Testis (tissue), 2 donors: ENCODE measurements around the gene NIF3L1.

Experiments used
- POLR2A ChIP-seq: fragments of 450-650 bp; IDR thresholded peaks from one replicate; pipeline ENCODE4 v1.6.1; 2017; ENCODE audit warnings: antibody characterized with exemption, mild to moderate bottlenecking, moderate library complexity
- TF ChIP-seq, protein P1 (sequence below), 3 experiments: fragments of 450-650 bp in 2 of 3; fragments of 200-600 bp in 1 of 3; sonication (generic) in 1 of 3; IDR thresholded peaks; one replicate each; pipeline ENCODE4 v1.5.1; 2016 to 2019; ENCODE audit warnings: antibody characterized with exemption in 3 of 3, mild to moderate bottlenecking in 2 of 3, moderate library complexity in 1 of 3

DNA sequence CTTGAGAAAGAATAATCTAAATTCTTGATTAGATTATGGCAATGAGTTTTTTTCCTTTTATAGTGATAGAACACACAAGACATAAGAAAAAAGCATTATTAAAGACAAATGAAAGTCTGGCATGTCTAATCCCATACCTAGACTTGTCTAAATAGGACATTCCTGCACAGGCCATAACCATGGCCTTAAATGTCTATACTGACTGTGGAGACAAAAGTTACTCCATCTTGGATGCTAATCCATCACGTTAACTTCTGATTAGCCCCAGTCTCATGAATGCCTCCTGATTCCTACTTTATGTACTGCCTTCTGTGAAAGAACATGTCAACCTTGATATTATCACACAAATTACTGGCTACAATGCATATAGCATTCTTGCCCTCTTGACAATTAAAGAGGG, 50.7 kb downstream of the NIF3L1 start:
- TF ChIP-seq, protein P1, sequence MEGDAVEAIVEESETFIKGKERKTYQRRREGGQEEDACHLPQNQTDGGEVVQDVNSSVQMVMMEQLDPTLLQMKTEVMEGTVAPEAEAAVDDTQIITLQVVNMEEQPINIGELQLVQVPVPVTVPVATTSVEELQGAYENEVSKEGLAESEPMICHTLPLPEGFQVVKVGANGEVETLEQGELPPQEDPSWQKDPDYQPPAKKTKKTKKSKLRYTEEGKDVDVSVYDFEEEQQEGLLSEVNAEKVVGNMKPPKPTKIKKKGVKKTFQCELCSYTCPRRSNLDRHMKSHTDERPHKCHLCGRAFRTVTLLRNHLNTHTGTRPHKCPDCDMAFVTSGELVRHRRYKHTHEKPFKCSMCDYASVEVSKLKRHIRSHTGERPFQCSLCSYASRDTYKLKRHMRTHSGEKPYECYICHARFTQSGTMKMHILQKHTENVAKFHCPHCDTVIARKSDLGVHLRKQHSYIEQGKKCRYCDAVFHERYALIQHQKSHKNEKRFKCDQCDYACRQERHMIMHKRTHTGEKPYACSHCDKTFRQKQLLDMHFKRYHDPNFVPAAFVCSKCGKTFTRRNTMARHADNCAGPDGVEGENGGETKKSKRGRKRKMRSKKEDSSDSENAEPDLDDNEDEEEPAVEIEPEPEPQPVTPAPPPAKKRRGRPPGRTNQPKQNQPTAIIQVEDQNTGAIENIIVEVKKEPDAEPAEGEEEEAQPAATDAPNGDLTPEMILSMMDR (IDR thresholded peaks at IDR 0.05): no peak
- TF ChIP-seq POLR2A: no peak
